Mammary epithelial cell (primary cell): ENCODE data around the gene FITM2.

Experiments used
- CTCF ChIP-seq, 2 donors: IDR thresholded peaks in 1 of 2; conservative IDR thresholded peaks in 1 of 2; 2 replicates each; pipeline ENCODE4 v1.5.1; 2011 to 2012; ENCODE audit warnings: inconsistent platforms in 2 of 2, low read length in 2 of 2, mild to moderate bottlenecking in 2 of 2, control low read depth in 1 of 2, low read depth in 1 of 2; ENCODE audit not compliant: insufficient read depth in 1 of 2; ENCODE audit errors: extremely low read depth in 1 of 2
- EZH2 ChIP-seq: IDR thresholded peaks from 2 replicates; pipeline ENCODE4 v1.6.1; 2012; ENCODE audit warnings: low read length, inconsistent platforms, borderline replicate concordance

GRCh38 chr20:44284032-44284431 lies 27.0 kb downstream of the FITM2 start:
- no peak for TF ChIP-seq CTCF (conservative IDR thresholded peaks at IDR 0.05 in 1 of 2, IDR thresholded peaks at IDR 0.05 in 1 of 2; ENCODE audit: extremely low read depth in 1 of 2, insufficient read depth in 1 of 2, low read depth in 1 of 2, low read length in 2 of 2)
- no peak for TF ChIP-seq EZH2
